D721Med (cell line): Measurements from ENCODE around the gene JADE1.

Experiments used
- DNase-seq: peaks from one replicate; pipeline ENCODE4 v3.0.0; 2011; ENCODE audit warnings: low spot score; ENCODE audit not compliant: insufficient read length
- FAIRE-seq: peaks from 2 replicates; lab custom pipeline; 2011; peaks lifted over from hg19 to GRCh38; lab: Jason Lieb, UNC
- CTCF ChIP-seq: IDR thresholded peaks from 2 replicates; pipeline ENCODE4 v1.5.1; 2012; ENCODE audit warnings: mild to moderate bottlenecking, control low read depth; ENCODE audit not compliant: insufficient read depth; ENCODE audit errors: missing control alignments

Gene JADE1

GRCh38 chr4:128904821-128905220 is 95.3 kb downstream of the JADE1 start:
- FAIRE-seq = no peak
- no peak for DNase-seq
- TF ChIP-seq CTCF = no peak

DNA sequence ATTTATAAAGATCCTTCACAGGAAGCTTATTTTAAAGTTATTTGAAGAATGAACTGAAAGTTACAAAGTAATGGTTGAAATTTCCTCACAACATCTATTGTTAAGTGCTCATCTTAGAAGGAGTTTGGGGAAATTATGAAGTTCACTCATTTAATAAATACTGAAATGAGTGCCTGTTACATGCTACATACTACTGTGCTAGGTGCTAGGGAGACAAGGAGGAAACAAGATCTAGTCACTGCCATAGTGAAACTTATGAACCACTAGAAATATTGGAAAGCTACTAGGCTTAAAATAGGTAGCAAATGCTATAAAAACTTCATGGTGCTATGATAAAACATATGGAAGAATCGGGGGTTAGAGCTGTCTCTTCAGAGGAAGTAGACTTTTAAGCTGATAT is 97.1 kb downstream of the JADE1 start:
- DNase-seq (no peak), FAIRE-seq (no peak)
- no peak for TF ChIP-seq CTCF

GRCh38 chr4:128907981-128908380 is 98.5 kb downstream of the JADE1 start:
- FAIRE-seq (no peak), DNase-seq (no peak)
- no peak for TF ChIP-seq CTCF

- no peak for DNase-seq
- FAIRE-seq = no peak
- TF ChIP-seq CTCF = no peak
Measured at GRCh38 chr4:128908735-128909134, 99.2 kb downstream of the JADE1 start.

DNA sequence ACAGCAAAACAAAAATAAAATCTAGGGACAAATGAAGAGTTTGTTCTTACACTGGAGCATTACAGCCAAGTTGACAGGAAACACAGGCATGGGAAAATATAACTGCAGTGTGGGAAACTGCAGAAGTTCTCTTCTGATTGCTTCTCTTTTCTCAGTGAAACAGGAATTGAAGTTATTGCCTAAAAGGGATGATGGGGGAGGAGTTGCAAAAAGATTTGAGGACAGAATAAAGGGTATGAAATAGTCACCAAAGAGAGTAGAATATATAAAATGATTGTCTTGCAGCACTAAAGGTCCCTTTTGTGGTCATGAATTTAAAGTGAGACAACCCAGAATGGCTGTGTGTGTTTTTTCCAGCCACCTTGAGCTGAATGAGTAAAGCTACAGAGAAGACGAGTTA is 103.7 kb downstream of the JADE1 start:
- no peak for FAIRE-seq
- TF ChIP-seq CTCF = no peak
- no peak for DNase-seq

DNA sequence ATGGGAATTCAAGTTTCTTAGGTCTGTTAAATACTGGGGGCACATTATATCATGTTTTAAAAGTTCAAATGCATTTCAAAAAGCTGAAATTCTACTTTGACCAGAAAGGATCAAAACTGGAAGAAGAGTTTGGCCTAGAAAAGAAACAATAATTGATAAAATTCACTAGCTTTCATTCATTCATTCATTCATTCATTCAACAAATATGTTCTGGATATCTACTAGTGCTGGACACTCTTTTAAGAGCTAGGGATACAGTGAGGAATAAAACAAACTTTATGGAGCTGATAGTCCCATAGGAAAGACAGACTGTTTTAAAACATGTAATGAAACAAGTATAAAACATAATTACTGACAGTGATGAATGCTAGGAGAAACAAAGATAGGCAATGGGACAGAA is 106.0 kb downstream of the JADE1 start:
- no peak for TF ChIP-seq CTCF
- DNase-seq (no peak), FAIRE-seq (no peak)

- TF ChIP-seq CTCF = no peak
- DNase-seq = no peak
- FAIRE-seq = no peak
Measured at GRCh38 chr4:128916832-128917231, 107.3 kb downstream of the JADE1 start.
